GM12878 (cell line): ENCODE results near the gene NME8.

Source experiments
- MYC ChIP-seq: IDR thresholded peaks from 2 replicates; pipeline ENCODE4 v1.6.1; 2011; ENCODE audit warnings: mild to moderate bottlenecking, low read length, moderate library complexity, inconsistent platforms; ENCODE audit not compliant: insufficient read depth, insufficient replicate concordance, insufficient read length, severe bottlenecking
- TF ChIP-seq, protein P1 (sequence below), 3 experiments: IDR thresholded peaks in 2 of 3; conservative IDR thresholded peaks in 1 of 3; 2 replicates each; pipeline ENCODE4 v1.5.1; 2011; ENCODE audit warnings: low read depth in 3 of 3, low read length in 3 of 3, mild to moderate bottlenecking in 3 of 3, control low read depth in 2 of 3, moderate library complexity in 2 of 3, inconsistent platforms in 1 of 3, mixed read lengths in 1 of 3; ENCODE audit not compliant: control insufficient read depth in 2 of 3, insufficient read depth in 1 of 3; ENCODE audit errors: extremely low read depth in 1 of 3

GRCh38 chr7:37915438-37915837 is 67.0 kb downstream of the NME8 start:
- TF ChIP-seq, protein P1, sequence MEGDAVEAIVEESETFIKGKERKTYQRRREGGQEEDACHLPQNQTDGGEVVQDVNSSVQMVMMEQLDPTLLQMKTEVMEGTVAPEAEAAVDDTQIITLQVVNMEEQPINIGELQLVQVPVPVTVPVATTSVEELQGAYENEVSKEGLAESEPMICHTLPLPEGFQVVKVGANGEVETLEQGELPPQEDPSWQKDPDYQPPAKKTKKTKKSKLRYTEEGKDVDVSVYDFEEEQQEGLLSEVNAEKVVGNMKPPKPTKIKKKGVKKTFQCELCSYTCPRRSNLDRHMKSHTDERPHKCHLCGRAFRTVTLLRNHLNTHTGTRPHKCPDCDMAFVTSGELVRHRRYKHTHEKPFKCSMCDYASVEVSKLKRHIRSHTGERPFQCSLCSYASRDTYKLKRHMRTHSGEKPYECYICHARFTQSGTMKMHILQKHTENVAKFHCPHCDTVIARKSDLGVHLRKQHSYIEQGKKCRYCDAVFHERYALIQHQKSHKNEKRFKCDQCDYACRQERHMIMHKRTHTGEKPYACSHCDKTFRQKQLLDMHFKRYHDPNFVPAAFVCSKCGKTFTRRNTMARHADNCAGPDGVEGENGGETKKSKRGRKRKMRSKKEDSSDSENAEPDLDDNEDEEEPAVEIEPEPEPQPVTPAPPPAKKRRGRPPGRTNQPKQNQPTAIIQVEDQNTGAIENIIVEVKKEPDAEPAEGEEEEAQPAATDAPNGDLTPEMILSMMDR (IDR thresholded peaks at IDR 0.05 in 2 of 3, conservative IDR thresholded peaks at IDR 0.05 in 1 of 3; ENCODE audit: control insufficient read depth in 2 of 3, extremely low read depth in 1 of 3, insufficient read depth in 1 of 3, low read depth in 3 of 3, low read length in 3 of 3): no peak
- no peak for TF ChIP-seq MYC
